HL-60 (cell line): ENCODE results near the gene KLHL26.

Experiments used
- DNase-seq, 2 experiments: peaks; one replicate each; pipeline ENCODE4 v3.0.0-alpha.2; 2010 to 2020; ENCODE audit warnings: low read depth in 1 of 2, low spot score in 1 of 2
- H3K27ac ChIP-seq: fragments of 250-450 bp; sonication (Bioruptor Pico); replicated peaks from 2 replicates; pipeline ENCODE4 v1.5.1; 2020; ENCODE audit warnings: mild to moderate bottlenecking, moderate library complexity
- H3K27me3 ChIP-seq: fragments of 250-450 bp; sonication (Bioruptor Pico); 2 replicates; pipeline ENCODE4 v1.5.1; 2021; ENCODE audit warnings: mild to moderate bottlenecking, moderate library complexity; ENCODE audit not compliant: insufficient read depth, poor library complexity, severe bottlenecking
- H3K4me3 ChIP-seq: replicated peaks from 2 replicates; pipeline ENCODE4 v1.5.1; 2011; ENCODE audit warnings: mild to moderate bottlenecking, control low read depth, low read length; ENCODE audit not compliant: insufficient read depth
- GABPA ChIP-seq: IDR thresholded peaks from 2 replicates; pipeline ENCODE4 v1.6.1; 2012; ENCODE audit warnings: low read depth
- POLR2AphosphoS5 ChIP-seq: IDR thresholded peaks from 2 replicates; pipeline ENCODE4 v1.6.1; 2012; ENCODE audit warnings: low read depth
- SPI1 ChIP-seq: IDR thresholded peaks from 2 replicates; pipeline ENCODE4 v1.6.1; 2012; ENCODE audit warnings: low read depth, mild to moderate bottlenecking, borderline replicate concordance
- TF ChIP-seq, protein P1 (sequence below): IDR thresholded peaks from one replicate; pipeline ENCODE4 v1.5.1; 2011; ENCODE audit warnings: low read length, control low read depth, inconsistent platforms; ENCODE audit not compliant: insufficient read depth
- TF ChIP-seq, protein P2 (sequence below): IDR thresholded peaks from 2 replicates; pipeline ENCODE4 v1.6.1; 2012; ENCODE audit warnings: low read depth; ENCODE audit not compliant: insufficient replicate concordance

Gene KLHL26

DNA sequence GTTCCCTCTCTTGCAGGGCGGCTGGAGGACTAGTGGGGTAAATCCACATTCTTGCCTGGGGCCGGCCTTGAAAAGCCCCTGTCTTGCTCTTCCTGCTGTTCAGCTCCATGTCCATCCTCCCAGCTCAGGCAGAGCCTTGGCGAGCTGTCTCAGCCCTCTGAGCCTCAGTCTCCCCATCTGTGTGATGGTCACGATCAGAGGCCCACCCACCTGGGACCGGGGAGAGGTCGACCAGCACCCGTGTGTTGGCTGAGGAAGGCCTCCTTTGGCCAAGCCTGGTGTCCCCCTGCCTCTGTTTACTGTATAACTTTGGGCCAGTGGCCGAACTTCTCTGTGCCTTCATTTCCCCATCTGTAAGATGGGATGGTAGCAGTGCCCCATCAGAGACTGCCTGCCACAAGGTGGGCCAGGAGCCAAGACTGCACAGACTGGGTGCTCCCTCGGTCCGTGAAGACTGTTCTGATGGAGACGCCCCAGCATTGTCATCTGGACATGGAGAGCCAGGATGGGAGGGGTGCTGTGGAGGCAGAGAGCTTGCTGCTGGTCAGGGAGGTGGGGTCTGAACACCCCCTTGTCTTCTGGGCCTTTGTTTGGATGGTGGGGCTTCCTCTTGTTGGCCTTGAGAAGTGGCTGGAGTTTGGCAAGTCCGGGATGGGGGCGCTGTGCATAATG lies 18.5 kb downstream of the KLHL26 start:
- DNase-seq, result no peak
- H3K27ac ChIP-seq, result no peak overlapping the region
- TF ChIP-seq GABPA (no peak), SPI1 (no peak), POLR2AphosphoS5 (no peak)
- no peak overlapping the region for H3K4me3 ChIP-seq
- no peaks in the 10 kb centered on the region for H3K27me3 ChIP-seq

DNA sequence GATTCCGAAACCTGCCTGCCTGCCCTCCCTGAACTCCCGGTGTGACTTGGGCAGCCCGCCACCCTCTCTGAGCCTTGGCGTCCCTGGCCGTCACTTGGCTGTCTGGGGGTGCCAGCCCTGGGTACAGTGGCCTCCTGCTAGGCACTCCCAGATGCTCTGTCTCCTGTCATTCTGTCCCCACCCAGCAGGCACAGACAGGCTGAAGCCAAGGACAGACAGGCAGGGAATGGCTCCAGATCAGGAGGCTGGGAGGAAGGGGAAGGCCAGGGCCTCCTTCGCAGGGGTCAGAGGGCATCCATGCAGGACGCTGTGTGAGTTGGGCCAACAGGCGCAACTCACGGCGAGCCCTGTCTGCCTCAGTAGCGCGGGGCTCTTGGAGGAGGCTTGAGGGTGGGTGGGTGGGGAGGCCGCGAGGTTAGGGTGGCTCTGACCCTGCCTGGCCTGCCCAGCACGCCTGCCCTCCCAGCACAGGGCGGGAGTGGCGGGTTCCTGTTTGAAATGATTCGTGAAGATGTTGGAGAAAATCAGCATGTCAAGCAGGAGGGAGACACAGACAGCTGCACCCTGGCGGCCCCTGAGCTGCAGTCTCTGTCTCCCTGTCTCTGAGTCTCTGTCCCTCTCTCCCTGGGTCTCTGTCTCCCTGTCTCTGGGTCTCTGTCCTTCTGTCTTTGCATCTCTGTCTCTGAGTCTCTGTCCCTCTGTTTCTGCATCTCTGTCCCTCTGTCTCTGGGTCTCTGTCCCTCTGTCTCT lies 19.7 kb downstream of the KLHL26 start:
- no peak overlapping the region for H3K27ac ChIP-seq
- H3K4me3 ChIP-seq, result no peak overlapping the region
- DNase-seq, result no peak
- TF ChIP-seq, protein P1, sequence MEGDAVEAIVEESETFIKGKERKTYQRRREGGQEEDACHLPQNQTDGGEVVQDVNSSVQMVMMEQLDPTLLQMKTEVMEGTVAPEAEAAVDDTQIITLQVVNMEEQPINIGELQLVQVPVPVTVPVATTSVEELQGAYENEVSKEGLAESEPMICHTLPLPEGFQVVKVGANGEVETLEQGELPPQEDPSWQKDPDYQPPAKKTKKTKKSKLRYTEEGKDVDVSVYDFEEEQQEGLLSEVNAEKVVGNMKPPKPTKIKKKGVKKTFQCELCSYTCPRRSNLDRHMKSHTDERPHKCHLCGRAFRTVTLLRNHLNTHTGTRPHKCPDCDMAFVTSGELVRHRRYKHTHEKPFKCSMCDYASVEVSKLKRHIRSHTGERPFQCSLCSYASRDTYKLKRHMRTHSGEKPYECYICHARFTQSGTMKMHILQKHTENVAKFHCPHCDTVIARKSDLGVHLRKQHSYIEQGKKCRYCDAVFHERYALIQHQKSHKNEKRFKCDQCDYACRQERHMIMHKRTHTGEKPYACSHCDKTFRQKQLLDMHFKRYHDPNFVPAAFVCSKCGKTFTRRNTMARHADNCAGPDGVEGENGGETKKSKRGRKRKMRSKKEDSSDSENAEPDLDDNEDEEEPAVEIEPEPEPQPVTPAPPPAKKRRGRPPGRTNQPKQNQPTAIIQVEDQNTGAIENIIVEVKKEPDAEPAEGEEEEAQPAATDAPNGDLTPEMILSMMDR, result no peak
- TF ChIP-seq SPI1 (no peak), POLR2AphosphoS5 (no peak), GABPA (no peak)
- TF ChIP-seq, protein P2, sequence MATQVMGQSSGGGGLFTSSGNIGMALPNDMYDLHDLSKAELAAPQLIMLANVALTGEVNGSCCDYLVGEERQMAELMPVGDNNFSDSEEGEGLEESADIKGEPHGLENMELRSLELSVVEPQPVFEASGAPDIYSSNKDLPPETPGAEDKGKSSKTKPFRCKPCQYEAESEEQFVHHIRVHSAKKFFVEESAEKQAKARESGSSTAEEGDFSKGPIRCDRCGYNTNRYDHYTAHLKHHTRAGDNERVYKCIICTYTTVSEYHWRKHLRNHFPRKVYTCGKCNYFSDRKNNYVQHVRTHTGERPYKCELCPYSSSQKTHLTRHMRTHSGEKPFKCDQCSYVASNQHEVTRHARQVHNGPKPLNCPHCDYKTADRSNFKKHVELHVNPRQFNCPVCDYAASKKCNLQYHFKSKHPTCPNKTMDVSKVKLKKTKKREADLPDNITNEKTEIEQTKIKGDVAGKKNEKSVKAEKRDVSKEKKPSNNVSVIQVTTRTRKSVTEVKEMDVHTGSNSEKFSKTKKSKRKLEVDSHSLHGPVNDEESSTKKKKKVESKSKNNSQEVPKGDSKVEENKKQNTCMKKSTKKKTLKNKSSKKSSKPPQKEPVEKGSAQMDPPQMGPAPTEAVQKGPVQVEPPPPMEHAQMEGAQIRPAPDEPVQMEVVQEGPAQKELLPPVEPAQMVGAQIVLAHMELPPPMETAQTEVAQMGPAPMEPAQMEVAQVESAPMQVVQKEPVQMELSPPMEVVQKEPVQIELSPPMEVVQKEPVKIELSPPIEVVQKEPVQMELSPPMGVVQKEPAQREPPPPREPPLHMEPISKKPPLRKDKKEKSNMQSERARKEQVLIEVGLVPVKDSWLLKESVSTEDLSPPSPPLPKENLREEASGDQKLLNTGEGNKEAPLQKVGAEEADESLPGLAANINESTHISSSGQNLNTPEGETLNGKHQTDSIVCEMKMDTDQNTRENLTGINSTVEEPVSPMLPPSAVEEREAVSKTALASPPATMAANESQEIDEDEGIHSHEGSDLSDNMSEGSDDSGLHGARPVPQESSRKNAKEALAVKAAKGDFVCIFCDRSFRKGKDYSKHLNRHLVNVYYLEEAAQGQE, result no peak
- no peaks in the 10 kb centered on the region for H3K27me3 ChIP-seq

DNA sequence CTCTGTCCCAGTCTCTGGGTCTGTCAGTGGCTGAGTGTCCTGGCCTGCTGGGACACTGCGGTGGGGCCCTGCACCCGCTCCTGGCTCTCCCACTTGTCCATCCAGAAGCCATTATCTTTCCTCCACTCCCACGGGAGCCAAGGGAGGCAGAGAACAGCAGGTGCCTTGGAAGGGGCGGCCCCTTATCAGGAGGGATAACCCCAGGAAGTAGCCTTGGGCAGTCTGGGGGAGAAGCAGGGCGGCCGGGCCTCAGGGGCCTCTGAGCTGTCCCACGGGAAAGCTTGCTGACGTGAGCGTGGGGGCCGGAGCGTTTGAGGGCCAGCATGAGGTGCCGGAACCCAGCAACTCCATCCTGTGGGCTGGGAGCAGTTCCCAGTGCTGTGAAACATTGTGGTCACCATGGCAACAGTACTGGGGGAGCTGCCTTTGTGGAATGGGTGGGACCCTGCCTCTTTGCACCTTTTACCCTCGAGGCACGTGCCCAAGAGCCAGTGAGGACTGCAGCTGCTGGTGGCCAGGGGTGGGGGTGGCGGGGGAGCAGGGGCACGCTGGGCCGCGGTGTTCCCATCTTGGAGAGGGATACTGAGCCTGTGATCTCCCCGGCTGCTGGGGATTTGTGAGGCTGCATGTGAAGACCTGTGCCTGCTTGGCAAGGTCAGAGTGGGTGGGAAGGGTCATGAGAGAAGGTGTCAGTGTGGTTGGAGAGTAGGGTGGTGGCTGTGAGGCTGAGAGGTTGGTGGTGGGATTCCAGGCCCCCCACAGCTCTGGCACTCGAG lies 20.9 kb downstream of the KLHL26 start:
- TF ChIP-seq, protein P2, result no peak
- no peak for TF ChIP-seq SPI1
- no peak for TF ChIP-seq GABPA
- TF ChIP-seq POLR2AphosphoS5, result no peak
- TF ChIP-seq, protein P1, result no peak
- Histone ChIP-seq H3K27me3 (no peaks in the 10 kb centered on the region), H3K4me3 (no peak overlapping the region), H3K27ac (no peak overlapping the region)
- DNase-seq, result no peak

DNA sequence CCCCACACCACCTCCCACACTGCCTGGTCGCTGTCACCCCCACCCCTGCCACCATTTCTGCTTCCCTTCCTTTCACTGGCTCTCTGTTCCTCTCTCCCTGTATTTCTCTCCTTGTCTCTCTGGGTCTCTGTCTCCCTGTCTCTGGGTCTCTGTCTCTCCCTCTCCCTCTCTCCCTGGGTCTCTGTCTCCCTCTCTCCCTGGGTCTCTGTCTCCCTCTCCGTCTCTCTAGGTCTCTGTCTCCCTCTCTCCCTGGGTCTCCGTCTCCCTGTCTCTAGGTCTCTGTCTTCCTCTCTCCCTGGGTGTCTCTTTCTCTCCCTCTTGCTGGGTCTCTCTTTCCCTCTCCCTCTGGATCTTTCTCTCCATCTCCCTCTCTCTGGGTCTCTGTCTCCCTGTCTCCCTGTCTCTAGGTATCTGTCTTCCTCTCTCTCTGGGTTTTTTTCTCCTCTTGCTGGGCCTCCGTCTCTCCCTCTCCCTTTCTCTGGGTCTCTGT lies 21.6 kb downstream of the KLHL26 start:
- H3K4me3 ChIP-seq, result no peak overlapping the region
- H3K27ac ChIP-seq, result no peak overlapping the region
- no peak for DNase-seq
- H3K27me3 ChIP-seq, result no peaks in the 10 kb centered on the region
- TF ChIP-seq, protein P2, result no peak
- TF ChIP-seq, protein P1, result no peak
- TF ChIP-seq SPI1 (no peak), POLR2AphosphoS5 (no peak), GABPA (no peak)
